Left colon (tissue), 2 donors: ENCODE measurements around the gene CLCA4. TPM values are rescaled to one million over a fixed set of nuclear protein-coding genes. Genes with fewer than 3 reads are reported as not detected.
A peak's percentile ranks its signal among the peaks of the same experiment; 100 is the strongest.
"Not testable (repeated sequence)": the region's sequence is repeated elsewhere in the genome, so short reads cannot be mapped to it uniquely, and the experiment has no call there.

Source experiments
- ATAC-seq: fragments of 200-7000 bp; cut with Tn5 transposase; one replicate; pipeline ENCODE4 v1.9.1; 2020; ENCODE audit warnings: mild to moderate bottlenecking, moderate library complexity
- DNase-seq, 2 donors: peaks; one replicate each; pipeline ENCODE4 v3.0.0-alpha.2; 2020
- intact Hi-C, 2 donors: fragments of 100-400 bp; cut with DNase I in 1 of 2; cut with micrococcal nuclease in 1 of 2; formaldehyde crosslinking; loops; one replicate each; pipeline versions ENCODE4 v1.11.2 to v1.14.0; 2022; cut with DNase I, micrococcal nuclease
- long read RNA-seq: library from polyadenylated mRNA; unstranded; transcript quantifications from one replicate; pipeline ENCODE4 v2.0.0, GENCODE V29; 2021
- total RNA-seq, 2 donors: library from RNA; stranded (reverse); fragmentation: NEBNext Ultra II Directional; extraction: Animal tissue kit (Norgen Biotek cat#: 25700); gene quantifications; one replicate each; pipeline ENCODE4 v1.2.1, GENCODE V29; 2021
- donor health status: DM: no; HTN: no; CAD: no.
- donor health status: DM: yes; HTN: yes; CAD: no.

Gene CLCA4, protein sequence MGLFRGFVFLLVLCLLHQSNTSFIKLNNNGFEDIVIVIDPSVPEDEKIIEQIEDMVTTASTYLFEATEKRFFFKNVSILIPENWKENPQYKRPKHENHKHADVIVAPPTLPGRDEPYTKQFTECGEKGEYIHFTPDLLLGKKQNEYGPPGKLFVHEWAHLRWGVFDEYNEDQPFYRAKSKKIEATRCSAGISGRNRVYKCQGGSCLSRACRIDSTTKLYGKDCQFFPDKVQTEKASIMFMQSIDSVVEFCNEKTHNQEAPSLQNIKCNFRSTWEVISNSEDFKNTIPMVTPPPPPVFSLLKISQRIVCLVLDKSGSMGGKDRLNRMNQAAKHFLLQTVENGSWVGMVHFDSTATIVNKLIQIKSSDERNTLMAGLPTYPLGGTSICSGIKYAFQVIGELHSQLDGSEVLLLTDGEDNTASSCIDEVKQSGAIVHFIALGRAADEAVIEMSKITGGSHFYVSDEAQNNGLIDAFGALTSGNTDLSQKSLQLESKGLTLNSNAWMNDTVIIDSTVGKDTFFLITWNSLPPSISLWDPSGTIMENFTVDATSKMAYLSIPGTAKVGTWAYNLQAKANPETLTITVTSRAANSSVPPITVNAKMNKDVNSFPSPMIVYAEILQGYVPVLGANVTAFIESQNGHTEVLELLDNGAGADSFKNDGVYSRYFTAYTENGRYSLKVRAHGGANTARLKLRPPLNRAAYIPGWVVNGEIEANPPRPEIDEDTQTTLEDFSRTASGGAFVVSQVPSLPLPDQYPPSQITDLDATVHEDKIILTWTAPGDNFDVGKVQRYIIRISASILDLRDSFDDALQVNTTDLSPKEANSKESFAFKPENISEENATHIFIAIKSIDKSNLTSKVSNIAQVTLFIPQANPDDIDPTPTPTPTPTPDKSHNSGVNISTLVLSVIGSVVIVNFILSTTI
- total RNA-seq = 1,000 to 10,000 TPM; 1,175 to 1,664 TPM
- long read RNA-seq, transcript CLCA4-201 (14 exons, 3,211 nt) = major isoform, 2,069 of 2,493 reads
- long read RNA-seq, partial matches to known transcripts = 337 of 2,493 reads
- long read RNA-seq, other reads (novel, unspliced or antisense) = 87 of 2,493 reads

GRCh38 chr1:86546787-86547221 is at the start of gene CLCA4:
TSS of gene CLCA4 (plus strand) at chr1:86547078. CDS start at chr1:86547120, 42 bp downstream.
- intact Hi-C loops = no loop called here
- ATAC-seq = peak; percentile 19
- DNase-seq = no peak

DNA sequence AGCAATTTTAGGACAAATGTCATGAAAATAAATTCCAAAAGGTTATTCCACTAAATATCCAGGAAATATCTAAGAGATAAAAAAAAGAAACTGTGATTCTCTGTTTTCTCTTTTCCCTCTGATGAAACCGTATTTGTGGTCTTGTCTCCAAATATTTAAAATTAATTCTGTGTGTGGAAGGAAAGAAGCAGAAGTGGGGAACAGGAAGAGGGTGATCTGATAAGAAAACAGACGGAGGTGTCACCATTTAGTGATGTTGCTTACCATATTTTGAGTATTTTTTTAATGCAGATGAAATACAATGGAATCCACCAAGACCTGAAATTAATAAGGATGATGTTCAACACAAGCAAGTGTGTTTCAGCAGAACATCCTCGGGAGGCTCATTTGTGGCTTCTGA is 48.6 kb upstream of the CLCA4 start:
- intact Hi-C loops = no loop called here
- DNase-seq (no peak), ATAC-seq (no peak)

- ATAC-seq = no peak
- intact Hi-C loops = no loop called here
- DNase-seq = no peak
These were observed 46.8 kb upstream of the CLCA4 start for GRCh38 chr1:86499987-86500593.

- no peak for ATAC-seq
- DNase-seq = no peak
- intact Hi-C loops = no loop called here
These were observed 46.2 kb upstream of the CLCA4 start for GRCh38 chr1:86500714-86501113.

- intact Hi-C loops = not testable (repeated sequence)
- DNase-seq (peak; percentile 30 to 38), ATAC-seq (peak; percentile 60)
These were observed 44.7 kb upstream of the CLCA4 start for GRCh38 chr1:86502125-86502646.

DNA sequence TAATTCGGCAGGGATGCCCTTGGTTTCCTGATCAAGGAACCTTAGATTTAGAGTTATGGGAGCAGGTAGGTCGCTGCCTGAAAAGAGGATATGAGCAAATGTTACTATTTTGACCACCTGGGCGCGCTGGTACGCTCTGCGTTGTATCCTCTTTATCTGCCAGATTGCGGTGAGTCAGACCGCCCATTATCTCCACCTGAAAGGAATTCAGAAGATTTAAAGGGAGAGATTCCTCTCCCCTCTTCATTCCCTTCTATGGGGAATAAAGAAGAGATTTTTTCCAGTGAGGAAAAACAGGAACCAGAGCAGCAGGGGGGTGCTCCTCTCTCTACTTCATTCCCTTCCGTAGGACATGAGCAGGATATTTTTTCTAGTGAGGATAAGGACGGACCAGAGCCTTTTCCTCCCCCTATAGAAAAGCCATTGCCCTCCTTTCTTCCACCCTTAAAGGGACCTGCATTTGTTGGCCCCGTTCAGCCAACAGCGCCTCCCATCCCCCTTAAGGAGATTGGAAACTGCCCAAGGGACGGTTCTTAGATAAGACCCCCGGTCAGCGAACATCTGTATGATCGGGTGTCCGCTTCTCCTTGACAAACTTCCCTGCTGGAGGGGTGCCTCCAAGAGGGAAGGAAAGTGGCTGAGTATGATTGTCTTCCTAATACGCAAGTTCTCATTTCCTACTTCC is 44.0 kb upstream of the CLCA4 start:
- intact Hi-C loops = no loop called here
- ATAC-seq (peak; percentile 74), DNase-seq (peak; percentile 63 to 75)

DNA sequence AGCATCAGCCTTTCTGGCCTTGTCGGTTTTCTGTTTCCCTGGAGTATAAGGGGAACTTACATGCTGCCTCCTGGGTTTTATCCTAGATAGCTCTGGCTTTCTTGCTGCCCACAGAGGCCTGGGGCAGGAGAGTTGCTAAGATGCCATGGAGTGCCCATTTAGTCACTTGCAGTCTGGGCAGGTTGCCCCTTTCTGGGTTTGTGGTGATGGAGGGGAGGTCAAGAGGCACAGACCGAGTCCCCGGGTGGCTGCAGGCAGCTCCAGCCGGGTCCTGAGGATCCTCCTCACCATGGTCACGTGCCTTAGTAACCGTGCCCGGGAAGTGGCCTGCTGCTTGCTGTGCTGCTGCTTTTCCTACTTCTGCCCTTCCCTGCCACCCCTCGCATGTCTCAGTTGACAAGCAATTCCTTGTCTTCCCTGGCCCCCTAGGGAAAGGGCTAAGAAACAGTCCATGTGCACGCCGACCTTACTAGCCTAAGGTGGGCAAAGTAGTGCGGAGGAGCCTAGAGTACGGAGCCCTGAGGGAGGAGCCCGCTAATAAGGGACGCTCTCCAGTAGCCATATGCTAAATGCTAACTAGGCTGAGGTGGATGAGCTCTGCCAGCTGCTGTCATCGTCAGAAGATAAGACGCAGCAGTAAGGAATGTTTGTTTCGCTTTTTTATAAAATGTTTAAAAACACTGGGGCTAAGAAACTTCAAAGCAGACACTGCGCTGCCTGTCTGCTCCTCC is 43.3 kb upstream of the CLCA4 start:
- intact Hi-C loops = no loop called here
- ATAC-seq (peak; percentile 14), DNase-seq (peak; percentile 23 to 56)

GRCh38 chr1:86504137-86504479 is 42.8 kb upstream of the CLCA4 start:
- intact Hi-C loops = no loop called here
- ATAC-seq (peak; percentile 14), DNase-seq (no peak)

DNA sequence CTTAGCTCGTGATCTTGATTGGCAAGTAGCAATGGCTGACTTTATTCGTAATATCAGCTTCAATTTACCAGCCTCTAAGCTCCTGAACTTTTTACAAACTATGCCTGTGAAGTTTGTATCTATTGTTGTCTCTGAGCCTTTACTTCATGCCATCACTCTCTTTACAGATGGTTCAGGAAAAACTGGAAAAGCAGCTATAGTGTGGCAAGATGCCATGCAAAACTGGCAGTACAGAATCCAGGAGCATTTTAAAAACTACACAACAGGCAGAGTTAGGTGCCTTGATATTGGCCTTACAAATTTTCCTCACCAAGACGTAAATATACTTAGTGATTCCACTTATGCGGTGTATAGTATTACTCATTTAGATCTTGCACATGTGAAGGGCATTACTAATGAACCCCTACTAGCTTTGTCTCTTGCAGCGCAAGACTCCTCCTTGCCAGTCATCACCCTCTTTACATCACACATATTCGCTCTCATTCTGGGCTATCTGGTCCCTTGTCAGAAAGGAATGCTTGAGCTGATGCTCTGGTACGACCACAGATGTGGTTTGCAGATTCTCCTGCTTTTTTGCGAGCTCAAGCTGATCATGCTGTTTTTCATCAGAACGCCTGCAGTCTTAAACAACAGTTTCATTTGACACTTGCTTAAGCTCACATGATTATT is 41.8 kb upstream of the CLCA4 start:
- peak in 1 of 2 donors; percentile 34 for DNase-seq
- peak; percentile 24 for ATAC-seq
- intact Hi-C loops = loop anchor here in 1 of 2 donors (5.0 kb wide), 2 partner anchors 33 to 123 kb away; no protein-coding TSS in a partner anchor

DNA sequence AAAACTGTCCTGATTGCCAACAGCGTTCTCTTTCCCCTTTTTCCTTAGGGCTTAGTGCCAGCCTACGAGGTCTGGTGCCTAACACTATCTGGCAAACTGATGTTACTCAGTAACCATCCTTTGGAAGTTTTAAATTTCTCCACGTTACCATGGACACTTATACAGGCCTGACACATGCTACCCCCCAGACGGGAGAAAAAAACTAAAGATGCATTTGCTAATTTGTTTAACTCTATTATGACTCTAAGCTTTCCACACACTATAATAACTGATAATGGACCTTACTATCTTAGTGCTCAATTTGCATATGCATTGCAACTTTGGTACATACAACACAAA is 41.3 kb upstream of the CLCA4 start:
- DNase-seq = no peak
- intact Hi-C loops = loop anchor here in 1 of 2 donors (5.0 kb wide), 2 partner anchors 33 to 123 kb away; no protein-coding TSS in a partner anchor
- ATAC-seq = no peak

GRCh38 chr1:86507935-86508582 is 38.8 kb upstream of the CLCA4 start:
- DNase-seq = no peak
- intact Hi-C loops = loop anchor here in 1 of 2 donors (5.0 kb wide), 2 partner anchors 36 to 126 kb away; no protein-coding TSS in a partner anchor
- peak; percentile 35 for ATAC-seq

- DNase-seq (no peak), ATAC-seq (no peak)
- intact Hi-C loops = loop anchor here in 1 of 2 donors (5.0 kb wide), 2 partner anchors 36 to 126 kb away; no protein-coding TSS in a partner anchor
These were observed 38.3 kb upstream of the CLCA4 start for GRCh38 chr1:86508583-86508969.

DNA sequence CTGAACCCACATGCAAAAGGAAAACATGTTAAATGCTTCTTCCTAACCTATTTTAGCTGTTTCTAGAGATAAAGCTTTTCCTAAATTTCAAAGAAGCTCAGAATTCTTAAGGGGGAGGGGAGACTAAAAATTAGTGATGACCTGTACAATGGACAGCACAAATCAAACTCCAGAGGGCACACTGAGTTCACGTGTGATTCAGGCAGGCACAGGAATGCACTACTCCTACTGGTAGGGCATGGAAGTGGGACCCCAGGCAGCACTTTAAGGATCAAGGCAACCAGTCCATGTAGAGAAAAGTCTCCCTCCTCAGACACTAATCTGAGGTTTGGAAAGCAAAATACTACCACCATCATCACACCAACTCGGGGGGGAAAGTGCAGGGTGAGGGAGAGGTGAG is 31.3 kb upstream of the CLCA4 start:
- intact Hi-C loops = no loop called here
- no peak for DNase-seq
- ATAC-seq = peak; percentile 67

- peak; percentile 16 for ATAC-seq
- intact Hi-C loops = no loop called here
These were observed 30.5 kb upstream of the CLCA4 start for GRCh38 chr1:86516335-86516734.

GRCh38 chr1:86517336-86517735 is 29.5 kb upstream of the CLCA4 start:
- DNase-seq (no peak), ATAC-seq (peak; percentile 24)
- intact Hi-C loops = no loop called here

More at GRCh38 chr1:86516335-86516734, 30.5 kb upstream of the CLCA4 start:
- no peak for DNase-seq

DNA sequence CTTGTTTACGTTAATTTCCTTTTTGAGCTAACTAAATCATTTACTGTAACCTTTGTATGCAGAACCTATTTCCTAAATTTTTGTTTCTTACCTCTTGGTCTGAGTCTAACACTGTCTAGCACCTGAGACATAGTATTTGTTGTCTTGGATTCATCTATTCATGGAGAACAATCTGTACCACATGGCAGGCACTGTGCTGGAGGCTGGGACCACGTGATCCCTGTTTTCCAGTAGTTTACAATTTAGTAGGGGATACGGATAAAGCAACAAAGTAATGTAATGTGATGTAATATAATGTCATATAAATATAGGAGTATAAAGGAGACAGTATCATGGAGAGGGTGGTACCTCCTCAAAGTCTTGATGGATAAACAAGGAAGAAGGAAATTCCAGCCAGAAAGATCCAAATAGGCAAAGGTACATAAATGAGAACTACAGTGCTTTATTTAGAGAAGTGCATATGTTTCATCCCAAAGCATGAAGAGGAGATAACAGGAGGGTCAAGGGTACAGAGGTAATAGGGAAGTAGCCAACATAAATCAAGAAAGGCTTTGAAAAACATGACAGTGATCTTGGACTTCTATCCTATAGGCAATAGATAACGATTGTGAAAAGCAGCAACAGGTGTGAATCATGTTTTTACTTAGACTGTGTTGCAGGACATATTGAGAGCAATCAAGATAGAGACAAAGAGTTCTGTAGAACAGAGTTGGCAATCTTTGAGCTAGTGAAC is 25.9 kb upstream of the CLCA4 start:
- ATAC-seq = peak; percentile 86
- intact Hi-C loops = no loop called here
- peak; percentile 32 to 48 for DNase-seq
